Measurements from ENCODE around the gene EIF3C.
"Not testable (repeated sequence)": the region's sequence is repeated elsewhere in the genome, so short reads cannot be mapped to it uniquely, and the experiment has no call there.

The EIF3C gene

GRCh38 chr16:28711220-28712083 lies at the start of gene EIF3C:
TSS of gene EIF3C (plus strand) at chr16:28711464. CDS start at chr16:28711687, 223 bp downstream.
- H3K4me3 ChIP-seq (ENCODE audit: low read depth in 1 of 2, low read length in 1 of 2), result not testable (repeated sequence)

GRCh38 chr16:28666264-28666663 lies 45.0 kb upstream of the EIF3C start:
- not testable (repeated sequence) for H3K27me3 ChIP-seq; H3K27ac ChIP-seq; H3K4me3 ChIP-seq (ENCODE audit: low read depth in 1 of 2, low read length in 1 of 2); H3K9me3 ChIP-seq; H3K4me1 ChIP-seq (ENCODE audit: control insufficient read depth in 1 of 2, insufficient read depth in 1 of 2, low read depth in 1 of 2, low read length in 1 of 2); H3K36me3 ChIP-seq

More at GRCh38 chr16:28711220-28712083, at the start of gene EIF3C:
- H3K27me3 ChIP-seq; H3K36me3 ChIP-seq; H3K9me3 ChIP-seq; H3K4me1 ChIP-seq (ENCODE audit: control insufficient read depth in 1 of 2, insufficient read depth in 1 of 2, low read depth in 1 of 2, low read length in 1 of 2); H3K27ac ChIP-seq: not testable (repeated sequence)

GRCh38 chr16:28667480-28667879 lies 43.8 kb upstream of the EIF3C start:
- not testable (repeated sequence) for H3K36me3 ChIP-seq; H3K4me1 ChIP-seq (ENCODE audit: control insufficient read depth in 1 of 2, insufficient read depth in 1 of 2, low read depth in 1 of 2, low read length in 1 of 2); H3K27me3 ChIP-seq; H3K9me3 ChIP-seq; H3K27ac ChIP-seq; H3K4me3 ChIP-seq (ENCODE audit: low read depth in 1 of 2, low read length in 1 of 2)

GRCh38 chr16:28668199-28668598 lies 43.1 kb upstream of the EIF3C start:
- H3K9me3 ChIP-seq; H3K27ac ChIP-seq; H3K4me1 ChIP-seq (ENCODE audit: control insufficient read depth in 1 of 2, insufficient read depth in 1 of 2, low read depth in 1 of 2, low read length in 1 of 2); H3K36me3 ChIP-seq; H3K4me3 ChIP-seq (ENCODE audit: low read depth in 1 of 2, low read length in 1 of 2); H3K27me3 ChIP-seq: not testable (repeated sequence)

DNA sequence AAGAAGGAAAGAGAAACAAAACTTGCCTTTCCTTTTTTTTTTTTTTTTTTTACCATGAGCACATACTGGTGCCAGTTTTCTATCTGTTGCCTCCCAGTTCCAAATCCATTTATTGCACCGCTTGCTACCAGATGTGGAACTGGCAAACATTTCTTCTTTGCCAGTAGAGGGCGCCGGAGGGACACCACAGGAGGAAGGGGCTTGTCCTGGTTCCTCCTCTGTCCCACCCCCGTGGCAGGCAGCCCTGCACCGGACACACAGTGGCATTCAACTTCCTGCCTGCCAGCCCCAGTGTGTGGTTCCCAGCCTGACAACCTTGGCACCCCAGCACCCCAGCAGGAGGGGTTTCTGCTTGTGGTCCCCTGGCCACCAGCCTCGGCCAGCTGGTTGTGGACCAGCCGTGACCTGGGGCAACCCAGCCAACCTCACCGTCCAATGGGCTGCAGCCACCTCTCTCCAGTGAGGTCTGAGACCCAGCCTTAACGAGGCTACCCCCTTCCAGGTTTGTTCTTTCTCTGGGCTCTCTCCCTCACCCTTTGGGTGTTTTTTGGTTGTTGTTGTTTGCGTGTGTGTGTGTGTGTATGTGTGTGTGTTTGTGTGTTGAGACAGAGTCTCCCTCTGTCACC lies 22.8 kb upstream of the EIF3C start:
- H3K27me3 ChIP-seq; H3K4me1 ChIP-seq (ENCODE audit: control insufficient read depth in 1 of 2, insufficient read depth in 1 of 2, low read depth in 1 of 2, low read length in 1 of 2); H3K27ac ChIP-seq; H3K9me3 ChIP-seq; H3K36me3 ChIP-seq; H3K4me3 ChIP-seq (ENCODE audit: low read depth in 1 of 2, low read length in 1 of 2): not testable (repeated sequence)

DNA sequence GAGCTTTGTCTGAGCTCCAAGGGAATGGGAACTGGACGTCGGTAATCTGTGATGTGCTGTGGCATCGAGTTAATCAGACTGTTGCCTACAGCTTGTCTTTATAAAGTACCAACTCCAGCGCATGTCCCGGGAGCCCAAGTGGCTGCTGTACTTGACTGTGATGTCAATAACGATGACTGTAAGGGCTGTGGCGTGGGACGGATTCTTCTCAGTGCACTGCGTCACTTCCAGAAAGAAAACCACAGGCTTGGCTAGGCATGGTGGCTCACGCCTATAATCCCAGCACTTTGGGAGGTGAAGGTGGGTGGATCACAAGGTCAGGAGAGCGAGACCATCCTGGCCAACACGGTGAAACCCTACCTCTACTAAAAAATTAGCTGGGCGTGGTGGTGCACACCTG lies 21.8 kb upstream of the EIF3C start:
- not testable (repeated sequence) for H3K9me3 ChIP-seq; H3K4me3 ChIP-seq (ENCODE audit: low read depth in 1 of 2, low read length in 1 of 2); H3K27me3 ChIP-seq; H3K27ac ChIP-seq; H3K4me1 ChIP-seq (ENCODE audit: control insufficient read depth in 1 of 2, insufficient read depth in 1 of 2, low read depth in 1 of 2, low read length in 1 of 2); H3K36me3 ChIP-seq

DNA sequence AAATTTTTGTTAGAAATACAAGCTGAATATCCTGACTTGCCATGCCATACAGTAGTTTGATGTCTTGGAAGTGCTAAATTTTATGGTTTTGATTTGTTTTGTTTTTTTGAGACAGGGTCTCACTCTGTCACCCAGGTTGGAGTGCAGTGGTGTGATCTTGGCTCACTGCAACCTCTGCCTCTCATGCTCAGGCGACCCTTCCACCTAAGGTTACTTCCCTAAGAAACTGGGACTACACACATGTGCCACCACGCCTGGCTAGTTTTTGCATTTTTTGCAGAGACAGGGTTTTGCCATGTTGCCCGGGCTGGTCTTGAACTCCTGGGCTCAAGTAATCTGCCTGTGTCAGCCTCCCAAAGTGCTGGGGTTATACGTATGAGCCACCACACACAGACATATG lies 19.5 kb upstream of the EIF3C start:
- not testable (repeated sequence) for H3K4me1 ChIP-seq (ENCODE audit: control insufficient read depth in 1 of 2, insufficient read depth in 1 of 2, low read depth in 1 of 2, low read length in 1 of 2)

GRCh38 chr16:28693257-28693950 lies 17.9 kb upstream of the EIF3C start:
- H3K27ac ChIP-seq, result not testable (repeated sequence)

More for the DNA sequence above, 19.5 kb upstream of the EIF3C start:
- not testable (repeated sequence) for H3K4me3 ChIP-seq (ENCODE audit: low read depth in 1 of 2, low read length in 1 of 2); H3K27ac ChIP-seq; H3K9me3 ChIP-seq; H3K27me3 ChIP-seq; H3K36me3 ChIP-seq

GRCh38 chr16:28699792-28700191 lies 11.5 kb upstream of the EIF3C start:
- not testable (repeated sequence) for H3K4me1 ChIP-seq (ENCODE audit: control insufficient read depth in 1 of 2, insufficient read depth in 1 of 2, low read depth in 1 of 2, low read length in 1 of 2); H3K27ac ChIP-seq; H3K4me3 ChIP-seq (ENCODE audit: low read depth in 1 of 2, low read length in 1 of 2); H3K9me3 ChIP-seq; H3K27me3 ChIP-seq; H3K36me3 ChIP-seq

More at GRCh38 chr16:28693257-28693950, 17.9 kb upstream of the EIF3C start:
- H3K9me3 ChIP-seq; H3K4me1 ChIP-seq (ENCODE audit: control insufficient read depth in 1 of 2, insufficient read depth in 1 of 2, low read depth in 1 of 2, low read length in 1 of 2); H3K36me3 ChIP-seq; H3K27me3 ChIP-seq; H3K4me3 ChIP-seq (ENCODE audit: low read depth in 1 of 2, low read length in 1 of 2): not testable (repeated sequence)

GRCh38 chr16:28700349-28700748 lies 10.9 kb upstream of the EIF3C start:
- H3K36me3 ChIP-seq; H3K27ac ChIP-seq; H3K27me3 ChIP-seq; H3K4me3 ChIP-seq (ENCODE audit: low read depth in 1 of 2, low read length in 1 of 2); H3K4me1 ChIP-seq (ENCODE audit: control insufficient read depth in 1 of 2, insufficient read depth in 1 of 2, low read depth in 1 of 2, low read length in 1 of 2); H3K9me3 ChIP-seq: not testable (repeated sequence)

DNA sequence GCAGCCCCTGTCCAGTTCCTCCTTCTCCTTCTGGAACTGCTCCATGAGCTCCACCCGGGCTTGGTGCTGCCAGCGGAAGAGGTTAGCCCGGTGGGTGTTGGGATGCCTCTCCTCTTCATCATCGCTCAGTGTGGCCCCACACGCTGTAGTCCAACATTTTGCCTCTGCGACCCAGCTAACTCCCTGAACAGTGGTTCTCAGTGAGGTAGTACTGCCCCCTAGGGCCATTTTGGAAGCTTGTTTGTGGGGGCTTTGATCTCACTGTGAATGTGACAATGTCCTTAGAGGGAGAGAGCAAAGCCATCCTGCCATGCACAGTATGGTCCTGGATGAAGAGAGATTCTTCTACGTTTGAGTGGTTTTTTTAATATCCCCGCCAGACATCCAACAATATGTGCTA lies 9.9 kb upstream of the EIF3C start:
- H3K4me1 ChIP-seq (ENCODE audit: control insufficient read depth in 1 of 2, insufficient read depth in 1 of 2, low read depth in 1 of 2, low read length in 1 of 2); H3K9me3 ChIP-seq; H3K4me3 ChIP-seq (ENCODE audit: low read depth in 1 of 2, low read length in 1 of 2); H3K27ac ChIP-seq; H3K27me3 ChIP-seq; H3K36me3 ChIP-seq: not testable (repeated sequence)

DNA sequence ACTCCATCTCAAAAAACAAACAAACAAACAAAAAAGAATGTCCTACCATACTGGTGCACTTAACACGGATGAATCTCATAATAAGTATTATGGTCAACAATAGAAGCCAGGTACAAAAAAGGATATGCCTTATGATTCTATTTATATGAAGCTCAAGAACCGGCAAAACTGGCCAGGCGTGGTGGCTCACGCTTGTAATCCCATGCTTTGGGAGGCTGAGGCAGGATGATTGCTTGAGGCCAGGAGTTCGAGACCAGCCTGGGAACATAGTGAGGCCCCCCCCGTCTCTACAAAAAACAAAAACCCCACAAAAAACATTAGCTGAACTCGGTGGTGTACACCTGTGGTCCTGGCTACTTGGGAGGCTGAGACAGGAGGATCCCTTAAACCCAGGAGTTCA lies 7.0 kb upstream of the EIF3C start:
- not testable (repeated sequence) for H3K4me1 ChIP-seq (ENCODE audit: control insufficient read depth in 1 of 2, insufficient read depth in 1 of 2, low read depth in 1 of 2, low read length in 1 of 2); H3K9me3 ChIP-seq; H3K4me3 ChIP-seq (ENCODE audit: low read depth in 1 of 2, low read length in 1 of 2); H3K27me3 ChIP-seq; H3K36me3 ChIP-seq; H3K27ac ChIP-seq

DNA sequence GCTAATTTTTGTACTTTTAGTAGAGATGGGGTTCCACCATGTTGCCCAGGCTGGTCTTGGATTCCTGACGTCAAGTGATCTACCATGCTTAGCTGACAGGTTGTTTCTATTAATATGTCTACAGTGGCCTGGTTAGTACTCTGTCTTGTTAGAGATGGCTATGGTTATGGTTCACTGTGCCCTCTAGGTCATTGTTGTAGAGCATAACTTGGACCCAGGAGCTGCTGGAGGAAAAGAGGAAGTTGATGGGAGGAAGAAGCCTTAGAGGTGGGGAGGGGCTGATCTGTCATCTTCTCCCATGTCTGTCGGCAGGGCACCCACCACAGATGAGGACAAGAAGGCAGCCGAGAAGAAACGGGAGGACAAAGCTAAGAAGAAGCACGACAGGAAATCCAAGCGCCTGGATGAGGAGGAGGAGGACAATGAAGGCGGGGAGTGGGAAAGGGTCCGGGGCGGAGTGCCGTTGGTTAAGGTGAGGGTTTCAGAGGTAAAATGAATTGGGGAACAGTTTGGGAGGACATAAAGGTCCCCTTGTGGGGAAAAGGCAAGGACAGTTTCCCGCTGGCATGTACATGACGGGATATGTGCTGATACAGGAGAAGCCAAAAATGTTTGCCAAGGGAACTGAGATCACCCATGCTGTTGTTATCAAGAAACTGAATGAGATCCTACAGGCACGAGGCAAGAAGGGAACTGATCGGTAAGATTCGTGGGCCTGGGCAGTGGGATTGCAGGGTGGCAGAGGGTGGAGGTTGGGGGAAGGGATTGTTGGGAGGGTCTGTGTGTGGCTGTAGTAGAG lies 11.8 kb downstream of the EIF3C start:
- not testable (repeated sequence) for H3K4me1 ChIP-seq (ENCODE audit: control insufficient read depth in 1 of 2, insufficient read depth in 1 of 2, low read depth in 1 of 2, low read length in 1 of 2); H3K36me3 ChIP-seq; H3K27me3 ChIP-seq

More for the DNA sequence above, 11.8 kb downstream of the EIF3C start:
- not testable (repeated sequence) for H3K27ac ChIP-seq; H3K4me3 ChIP-seq (ENCODE audit: low read depth in 1 of 2, low read length in 1 of 2); H3K9me3 ChIP-seq

Measured in neutrophil (primary cell).